IMR-90 (cell line): ENCODE data around the gene VEPH1. TPM values are rescaled to one million over a fixed set of nuclear protein-coding genes. Genes with fewer than 3 reads are reported as not detected.

Experiments
- ATAC-seq: fragments of 200-7000 bp; cut with Tn5 transposase; 2 replicates; pipeline ENCODE4 v1.9.1; 2020; ENCODE audit warnings: low read depth, mild to moderate bottlenecking, moderate library complexity
- BruUV-seq: library from RNA; stranded (reverse); fragments of 400-500 nt; replicated peaks from 2 replicates; lab custom pipeline; 2021; lab: Mats Ljungman, UMichigan
- CTCF ChIA-PET: fragments of 300-600 bp; formaldehyde crosslinking; extraction: SDS; loops from one replicate; lab custom pipeline; 2021; ENCODE audit warnings: antibody characterized with exemption; lab: Yijun Ruan, JAX
- POLR2A ChIA-PET: fragments of 300-600 bp; sonication (Branson Sonifier 250); formaldehyde crosslinking; loops from one replicate; lab custom pipeline; 2022; ENCODE audit warnings: antibody characterized with exemption; ENCODE audit not compliant: unreplicated experiment; lab: Charles Lee
- DNase-seq: peaks from one replicate; pipeline ENCODE4 v3.0.0; 2013
- H2AFZ ChIP-seq: replicated peaks from 2 replicates; pipeline ENCODE3; 2013; ENCODE audit warnings: low read length, mild to moderate bottlenecking; ENCODE audit not compliant: poor library complexity
- H2AK5ac ChIP-seq: 2 replicates; pipeline ENCODE4 v1.6.1; 2013; ENCODE audit warnings: low read depth, low read length, inconsistent platforms
- H2AK9ac ChIP-seq: replicated peaks from 2 replicates; pipeline ENCODE3; 2013; ENCODE audit warnings: mild to moderate bottlenecking, low read depth, low read length, moderate library complexity; ENCODE audit not compliant: poor library complexity
- H2BK120ac ChIP-seq: 2 replicates; pipeline ENCODE4 v1.6.1; 2013; ENCODE audit warnings: low read depth, low read length, inconsistent platforms
- H2BK15ac ChIP-seq: 3 replicates; pipeline ENCODE4 v1.6.1; 2013; ENCODE audit warnings: low read depth, low read length, inconsistent platforms
- H2BK20ac ChIP-seq: 2 replicates; pipeline ENCODE4 v1.6.1; 2013; ENCODE audit warnings: low read depth, mild to moderate bottlenecking, inconsistent platforms, low read length, moderate library complexity
- H2BK5ac ChIP-seq: 2 replicates; pipeline ENCODE4 v1.6.1; 2013; ENCODE audit warnings: mild to moderate bottlenecking, low read depth, low read length, inconsistent platforms; ENCODE audit not compliant: poor library complexity, severe bottlenecking
- H3K14ac ChIP-seq: replicated peaks from 2 replicates; pipeline ENCODE4 v1.6.1; 2013; ENCODE audit warnings: low read depth, low read length, inconsistent platforms
- H3K18ac ChIP-seq: 2 replicates; pipeline ENCODE4 v1.6.1; 2013; ENCODE audit warnings: low read depth, low read length, control low read depth
- H3K23ac ChIP-seq: 2 replicates; pipeline ENCODE4 v1.6.1; 2013; ENCODE audit warnings: low read depth, low read length, inconsistent platforms
- H3K27ac ChIP-seq: 2 replicates; pipeline ENCODE4 v1.5.1; 2013; ENCODE audit warnings: mild to moderate bottlenecking, control low read depth, low read length; ENCODE audit not compliant: insufficient read depth
- H3K27me3 ChIP-seq: 2 replicates; pipeline ENCODE4 v1.6.1; 2013; ENCODE audit warnings: low read length; ENCODE audit not compliant: control insufficient read depth, insufficient read depth
- H3K36me3 ChIP-seq: 2 replicates; pipeline ENCODE4 v1.6.1; 2013; ENCODE audit warnings: low read length, mixed read lengths; ENCODE audit not compliant: control insufficient read depth, insufficient read depth
- H3K4ac ChIP-seq: 2 replicates; pipeline ENCODE4 v1.6.1; 2013; ENCODE audit warnings: low read depth, low read length, inconsistent platforms
- H3K4me1 ChIP-seq: 2 replicates; pipeline ENCODE4 v1.6.1; 2013; ENCODE audit warnings: low read length, mixed read lengths; ENCODE audit not compliant: control insufficient read depth, insufficient read depth
- H3K4me2 ChIP-seq: 2 replicates; pipeline ENCODE4 v1.6.1; 2013; ENCODE audit warnings: low read depth, mild to moderate bottlenecking, control low read depth, low read length, moderate library complexity
- H3K4me3 ChIP-seq: 2 replicates; pipeline ENCODE4 v1.5.1; 2013; ENCODE audit warnings: low read depth, mild to moderate bottlenecking, control low read depth, low read length, moderate library complexity; ENCODE audit not compliant: insufficient read depth
- H3K56ac ChIP-seq: 2 replicates; pipeline ENCODE4 v1.6.1; 2013; ENCODE audit warnings: low read length, inconsistent platforms; ENCODE audit not compliant: insufficient read depth; ENCODE audit errors: extremely low read depth
- H3K79me1 ChIP-seq, 2 experiments: 2 replicates each; pipeline ENCODE4 v1.6.1; 2013; ENCODE audit warnings: low read length in 2 of 2, inconsistent platforms in 1 of 2, low read depth in 1 of 2
- H3K9ac ChIP-seq: 2 replicates; pipeline ENCODE4 v1.6.1; 2013; ENCODE audit warnings: low read depth, low read length, control low read depth
- H3K9me1 ChIP-seq: 2 replicates; pipeline ENCODE4 v1.6.1; 2013; ENCODE audit warnings: low read length, inconsistent platforms; ENCODE audit not compliant: insufficient read depth
- H3K9me3 ChIP-seq: 2 replicates; pipeline ENCODE4 v1.6.1; 2013; ENCODE audit warnings: low read length; ENCODE audit not compliant: control insufficient read depth, insufficient read depth
- H4K20me1 ChIP-seq: 2 replicates; pipeline ENCODE4 v1.6.1; 2013; ENCODE audit warnings: low read length, inconsistent platforms; ENCODE audit not compliant: insufficient read depth
- H4K5ac ChIP-seq: 2 replicates; pipeline ENCODE4 v1.6.1; 2013; ENCODE audit warnings: mild to moderate bottlenecking, low read depth, low read length, control low read depth
- H4K8ac ChIP-seq, 2 experiments: 2 replicates each; pipeline ENCODE4 v1.6.1; 2013; ENCODE audit warnings: low read depth in 2 of 2, low read length in 2 of 2, control low read depth in 1 of 2, inconsistent platforms in 1 of 2
- H4K91ac ChIP-seq: 2 replicates; pipeline ENCODE4 v1.6.1; 2013; ENCODE audit warnings: low read depth, low read length, inconsistent platforms; ENCODE audit not compliant: insufficient read depth
- MAFK ChIP-seq: IDR thresholded peaks from 2 replicates; pipeline ENCODE4 v1.6.1; 2012; ENCODE audit warnings: low read depth, low read length, improper control_type of control experiment
- RAD21 ChIP-seq: IDR thresholded peaks from 2 replicates; pipeline ENCODE4 v1.6.1; 2012; ENCODE audit warnings: low read length, improper control_type of control experiment
- WGBS, 2 experiments: methylation state at CpG; one replicate each; pipeline versions ENCODE4 v1.1.5 to v1.1.7; 2013; ENCODE audit warnings: missing lambda C conversion rate in 2 of 2; ENCODE audit not compliant: insufficient read length in 1 of 2; ENCODE audit errors: extremely low coverage in 2 of 2; 5-methylcytosine and 5-hydroxymethylcytosine counted together
- dilution Hi-C: fragments of 300-500 bp; cut with HindIII; formaldehyde crosslinking; loops from one replicate; pipeline ENCODE4 v1.14.3; 2018; ENCODE audit warnings: low sequenced_read_pairs; ENCODE audit not compliant: unreplicated experiment
- in situ Hi-C: fragments of 300-500 bp; cut with MboI; formaldehyde crosslinking; loops from 3 replicates; pipeline ENCODE4 v1.14.3; 2019; ENCODE audit warnings: low sequenced_read_pairs, inconsistent platforms, mixed read lengths
- intact Hi-C: fragments of 100-400 bp; cut with micrococcal nuclease; formaldehyde crosslinking; loops from 2 replicates; pipeline ENCODE4 v1.10.0; 2022
- polyA plus RNA-seq, 3 experiments: library from polyadenylated mRNA; depleted of rRNA; stranded (reverse); fragments of >200 nt; gene quantifications; 2 replicates each; pipeline ENCODE4 v1.2.3, GENCODE V29; 2012; ENCODE audit warnings: low replicate concordance in 1 of 3
- total RNA-seq: library from RNA; depleted of rRNA; stranded (reverse); fragments of >200 nt; gene quantifications from 2 replicates; pipeline ENCODE4 v1.2.3, GENCODE V29; 2012

The VEPH1 gene
- total and polyA plus RNA-seq, 2 of the 4 experiments (the other 2 are of a cell fraction): 30.5 to 130 TPM

DNA sequence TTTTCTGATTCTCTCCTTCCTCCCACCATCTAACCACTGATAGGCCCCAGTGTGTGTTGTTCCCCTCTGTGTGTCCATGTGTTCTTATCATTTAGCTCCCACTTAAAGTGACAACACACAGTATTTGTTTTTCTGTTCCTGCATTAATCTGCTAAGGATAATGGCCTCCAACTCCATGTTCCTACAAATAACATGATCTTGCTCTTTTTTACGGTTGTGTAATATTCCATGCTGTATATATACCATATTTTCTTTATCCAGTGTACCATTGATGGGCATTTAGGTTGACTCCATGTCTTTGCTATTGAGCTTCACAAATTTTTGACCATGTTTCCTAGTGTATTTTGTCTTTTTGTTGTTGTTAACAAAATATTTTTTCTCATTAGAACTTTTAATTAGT is 30.6 kb downstream of the VEPH1 start:
- ATAC-seq (no peak), DNase-seq (no peak)
- intact Hi-C loops (no loop called here), in situ Hi-C loops (no loop called here), dilution Hi-C loops (no loop called here)
- Histone ChIP-seq H3K36me3 (no peaks in the 10 kb centered on the region), H3K9ac (no peak overlapping the region), H3K4ac (no peak overlapping the region), H3K27me3 (no peaks in the 10 kb centered on the region), H2BK15ac (0 out of 3 replicates have a peak overlapping the region, but pooled peaks have one; percentile 54), H3K23ac (no peak overlapping the region), H2BK120ac (0 out of 2 replicates have a peak overlapping the region, but pooled peaks have one; percentile 6), H3K56ac (no peak overlapping the region), H3K79me1 (peaks cover 9 to 21% of the 10 kb centered on the region in 2 experiments; a peak in 3 of 4 replicates), H2AK5ac (peak overlapping the region; percentile 53; the same call in 1 of the 2 replicates), H3K27ac (no peak overlapping the region), H3K4me1 (peaks cover 2% of the 10 kb centered on the region; the same call in 1 of the 2 replicates), H4K91ac (0 out of 2 replicates have a peak overlapping the region, but pooled peaks have one; percentile 13), H4K5ac (no peak overlapping the region), H2AFZ (no peak overlapping the region), H3K9me1 (no peaks in the 10 kb centered on the region), H3K18ac (no peak overlapping the region), H2AK9ac (no peak overlapping the region), H3K14ac (no peak overlapping the region), H4K8ac (peak overlapping the region in 1 of 2 experiments; percentile 24; a peak in 1 of 4 replicates), H2BK5ac (no peak overlapping the region), H3K9me3 (no peaks in the 10 kb centered on the region), H2BK20ac (no peak overlapping the region), H3K4me2 (no peak overlapping the region), H3K4me3 (no peak overlapping the region), H4K20me1 (no peaks in the 10 kb centered on the region)
- ChIA-PET POLR2A (no interaction called here), CTCF (interaction anchor here (0.6 kb wide), 1 partner anchor 13 kb away, joined by 3 read pairs; no protein-coding TSS in a partner anchor)
- TF ChIP-seq RAD21 (no peak), MAFK (no peak)
- WGBS, 2 experiments: no CpG with 5 or more reads among the region's 1 CpG
- no TSS peak for BruUV-seq
